NCI-H510A treated with DMSO at 0.1 percent for 48 hours (cell line): ENCODE measurements around the gene PLEKHH3.

Source experiments
- DNase-seq: peaks from one replicate; lab custom pipeline; 2025; lab: John Stamatoyannopoulos, UW

PLEKHH3 gene

GRCh38 chr17:42676424-42677011 lies at the start of gene PLEKHH3:
TSS of gene PLEKHH3 (minus strand) at chr17:42676994. CDS start at chr17:42676563, 431 bp downstream.
- DNase-seq, result no peak

- no peak for DNase-seq
These were observed 48.3 kb upstream of the PLEKHH3 start for GRCh38 chr17:42725143-42725542.

- DNase-seq, result no peak
These were observed 46.8 kb upstream of the PLEKHH3 start for GRCh38 chr17:42723636-42724035.

DNA sequence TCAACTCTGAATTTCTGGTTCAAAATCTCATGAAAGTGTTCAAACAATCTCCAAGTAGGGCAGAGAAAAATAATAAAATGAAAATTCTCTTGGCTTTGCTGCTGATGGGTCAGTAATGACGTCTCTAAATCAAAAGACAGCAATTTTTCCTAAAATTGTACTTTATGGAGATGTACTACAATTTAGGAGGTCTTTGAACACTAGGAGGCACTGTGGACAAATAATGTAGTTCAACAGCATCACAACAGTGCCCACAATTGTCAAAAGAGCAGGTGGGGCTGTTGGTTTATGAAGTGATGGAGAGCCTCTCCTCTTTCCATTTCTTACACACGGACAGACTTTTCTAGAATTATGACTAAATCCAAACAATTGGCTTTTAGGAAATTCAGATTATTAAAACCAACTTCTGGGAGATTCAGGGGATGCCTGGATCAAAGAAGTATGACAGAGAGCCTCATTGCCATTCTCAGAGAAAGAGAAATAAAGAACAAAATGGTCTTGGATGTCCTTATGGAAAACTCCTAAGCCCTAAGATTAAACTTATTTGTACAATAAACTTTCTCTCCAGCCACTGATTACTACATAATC lies 44.3 kb upstream of the PLEKHH3 start:
- peak; percentile 54 for DNase-seq

DNA sequence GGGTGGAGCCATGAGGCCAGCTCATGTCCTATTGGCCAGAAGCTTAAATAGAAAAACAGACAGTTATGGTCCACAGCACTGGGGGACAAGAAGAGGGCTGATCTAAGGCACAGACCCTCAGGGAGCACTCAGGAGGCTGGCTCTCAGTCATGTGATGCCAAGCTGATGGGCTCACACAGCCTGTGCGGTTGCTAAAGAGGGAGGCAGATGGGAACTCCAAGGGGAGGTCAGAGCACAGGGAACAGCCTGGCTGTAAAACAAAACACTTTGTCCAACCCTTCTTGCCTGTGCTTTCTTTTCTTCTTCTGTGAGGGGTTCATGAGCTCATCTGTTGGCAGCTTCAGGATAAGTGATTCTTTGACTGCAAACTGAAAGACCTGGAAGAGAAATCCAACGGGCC lies 32.8 kb upstream of the PLEKHH3 start:
- DNase-seq, result no peak

GRCh38 chr17:42708588-42708987 lies 31.8 kb upstream of the PLEKHH3 start:
- DNase-seq, result no peak

DNA sequence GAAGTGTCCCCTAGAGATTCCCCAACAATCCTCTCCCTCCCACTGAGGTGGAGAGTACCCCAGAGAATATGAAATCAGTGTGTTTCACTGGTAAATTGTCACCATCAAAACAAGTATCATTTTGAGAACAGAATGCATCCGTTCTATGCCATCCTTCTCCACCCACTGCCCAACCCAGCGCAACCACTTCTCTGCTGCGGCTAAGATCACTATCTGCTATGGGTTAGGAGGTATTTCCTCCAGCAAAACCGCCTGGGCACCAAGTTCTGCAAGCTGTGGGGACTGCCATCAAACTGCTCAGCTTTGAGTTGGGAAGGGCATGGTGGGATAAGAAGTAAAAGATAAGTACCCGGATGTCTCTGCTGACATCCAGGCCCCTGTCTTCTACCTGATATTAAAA lies 29.9 kb upstream of the PLEKHH3 start:
- no peak for DNase-seq

GRCh38 chr17:42704837-42705494 lies 28.2 kb upstream of the PLEKHH3 start:
- no peak for DNase-seq

DNA sequence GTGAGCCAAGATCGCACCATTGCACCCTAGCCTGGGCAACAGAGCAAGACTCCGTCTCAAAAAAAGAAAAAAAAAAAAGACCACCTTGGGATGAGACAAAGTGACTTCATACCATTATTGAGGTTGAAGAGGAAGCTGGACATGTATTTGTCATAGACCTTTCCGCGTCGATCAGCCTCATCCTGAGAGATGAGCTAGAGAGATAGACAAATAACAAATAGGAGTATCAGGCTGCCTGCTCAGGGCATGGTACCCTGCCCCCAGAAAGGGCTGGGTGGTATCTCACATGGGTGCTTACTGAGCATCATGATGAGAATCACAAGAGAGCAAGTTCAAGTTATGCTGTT lies 27.7 kb upstream of the PLEKHH3 start:
- DNase-seq, result no peak

DNA sequence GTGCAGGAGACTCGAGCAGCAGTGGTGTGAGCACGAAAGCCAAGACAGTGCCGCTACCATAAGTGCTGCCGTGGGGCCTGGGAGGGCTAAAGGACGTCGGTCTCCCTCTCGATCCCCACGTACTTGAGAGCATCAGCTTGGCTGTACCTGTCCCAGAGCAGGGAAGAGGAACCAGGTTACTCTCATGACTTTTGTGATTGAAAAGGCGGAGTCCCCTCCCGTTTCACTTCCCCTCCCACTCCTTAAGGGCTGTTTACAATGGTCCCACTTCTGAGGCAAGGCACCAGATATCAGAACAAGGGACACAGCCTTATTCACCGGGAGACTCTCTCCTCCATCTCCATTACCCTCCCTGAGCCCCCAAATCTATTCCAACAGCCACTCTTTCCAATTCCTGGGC lies 25.7 kb upstream of the PLEKHH3 start:
- no peak for DNase-seq

GRCh38 chr17:42700586-42701289 lies 23.9 kb upstream of the PLEKHH3 start:
- DNase-seq, result no peak

DNA sequence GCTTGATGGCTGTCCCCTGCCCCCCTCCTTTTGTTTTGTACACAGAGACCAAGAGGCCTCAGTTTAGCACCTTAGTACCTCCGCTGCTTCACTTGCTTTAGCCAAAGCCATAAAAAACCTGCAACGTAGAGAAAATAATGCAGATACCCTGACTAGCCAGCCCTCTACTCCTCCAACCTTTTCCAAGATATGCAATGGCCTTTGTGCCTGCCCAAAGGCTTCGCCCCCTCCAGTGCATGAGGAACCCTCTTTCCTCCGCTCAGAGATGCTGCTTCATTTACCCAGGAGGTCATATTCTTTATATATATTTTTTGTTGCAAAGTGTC lies 22.6 kb upstream of the PLEKHH3 start:
- DNase-seq, result no peak

GRCh38 chr17:42698736-42699414 lies 22.1 kb upstream of the PLEKHH3 start:
- no peak for DNase-seq

DNA sequence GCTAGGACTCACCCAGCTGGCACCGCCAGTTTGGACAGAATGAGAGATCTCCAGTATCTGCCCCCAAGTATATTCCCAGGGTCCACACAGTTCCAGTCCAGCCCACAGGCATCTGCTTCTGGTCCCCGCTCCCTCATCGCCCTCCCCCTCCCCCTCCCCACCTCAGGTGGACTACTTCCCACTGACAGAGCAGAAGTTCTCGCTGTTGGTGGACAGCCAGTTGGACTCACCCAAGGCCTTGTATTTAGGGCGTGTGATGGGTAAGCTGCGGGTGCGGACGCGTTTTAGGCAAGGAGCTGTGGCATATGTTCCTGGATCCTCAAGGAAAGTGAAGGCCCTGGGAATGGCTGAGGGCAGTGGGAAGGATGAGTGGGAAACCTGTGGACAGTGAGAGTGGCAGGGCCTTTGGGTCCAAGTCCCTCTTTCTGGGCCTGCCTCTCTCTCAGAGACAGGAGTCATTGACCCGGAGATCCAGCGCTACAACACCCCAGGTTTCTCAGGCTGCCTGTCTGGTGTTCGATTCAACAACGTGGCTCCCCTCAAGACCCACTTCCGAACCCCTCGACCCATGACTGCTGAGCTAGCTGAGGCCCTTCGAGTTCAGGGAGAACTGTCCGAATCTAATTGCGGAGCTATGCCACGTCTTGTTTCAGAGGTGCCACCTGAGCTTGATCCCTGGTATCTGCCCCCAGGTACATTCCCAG lies 20.5 kb upstream of the PLEKHH3 start:
- DNase-seq, result no peak

DNA sequence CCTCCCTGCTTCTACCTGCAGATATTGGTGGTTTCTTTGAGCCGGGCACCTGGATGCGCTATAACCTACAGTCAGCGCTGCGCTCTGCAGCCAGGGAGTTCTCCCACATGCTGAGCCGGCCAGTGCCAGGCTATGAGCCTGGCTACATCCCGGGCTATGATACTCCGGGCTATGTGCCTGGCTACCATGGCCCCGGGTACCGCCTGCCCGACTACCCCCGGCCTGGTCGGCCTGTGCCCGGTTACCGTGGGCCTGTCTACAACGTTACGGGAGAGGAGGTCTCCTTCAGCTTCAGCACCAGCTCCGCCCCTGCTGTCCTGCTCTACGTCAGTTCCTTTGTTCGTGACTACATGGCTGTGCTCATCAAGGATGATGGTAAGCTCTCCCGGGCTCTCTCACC lies 18.7 kb upstream of the PLEKHH3 start:
- no peak for DNase-seq

DNA sequence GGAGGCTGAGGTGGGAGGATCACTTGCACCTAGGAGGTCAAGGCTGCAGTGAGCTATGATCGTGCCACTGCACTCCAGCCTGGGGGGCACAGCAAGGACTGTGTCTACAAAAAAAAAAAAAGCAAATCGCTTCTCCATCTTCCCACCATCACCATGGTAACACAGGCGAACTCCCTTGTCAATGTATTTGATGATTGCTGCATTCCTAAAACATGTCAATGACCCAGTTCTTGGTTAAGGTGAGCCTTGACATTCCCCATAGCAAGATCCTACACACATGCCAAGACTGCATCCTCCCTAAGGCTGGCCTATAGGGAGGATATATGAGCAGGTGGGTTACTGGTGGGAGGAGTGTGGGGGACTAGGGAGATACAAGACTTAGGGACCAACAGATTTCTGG lies 17.7 kb upstream of the PLEKHH3 start:
- no peak for DNase-seq

- no peak for DNase-seq
These were observed 15.7 kb upstream of the PLEKHH3 start for GRCh38 chr17:42692489-42692888.

DNA sequence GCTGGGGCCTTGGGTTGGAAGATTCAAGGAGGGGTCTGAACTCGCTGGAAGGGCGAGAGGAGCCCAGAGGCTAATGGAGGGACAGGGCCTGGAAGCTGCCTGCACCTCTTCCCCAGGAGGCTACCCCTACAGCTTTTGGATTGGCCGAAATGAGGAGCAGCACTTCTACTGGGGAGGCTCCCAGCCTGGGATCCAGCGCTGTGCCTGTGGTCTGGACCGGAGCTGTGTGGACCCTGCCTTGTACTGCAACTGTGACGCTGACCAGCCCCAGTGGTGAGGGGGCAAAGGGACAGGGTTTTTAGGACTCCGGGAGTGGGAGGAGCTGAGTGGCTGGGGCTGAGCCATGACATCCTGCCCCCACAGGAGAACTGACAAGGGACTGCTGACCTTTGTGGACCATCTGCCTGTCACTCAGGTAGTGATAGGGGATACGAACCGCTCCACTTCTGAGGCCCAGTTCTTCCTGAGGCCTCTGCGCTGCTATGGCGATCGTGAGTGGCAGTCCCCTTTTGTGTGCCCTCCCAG lies 14.3 kb upstream of the PLEKHH3 start:
- no peak for DNase-seq

DNA sequence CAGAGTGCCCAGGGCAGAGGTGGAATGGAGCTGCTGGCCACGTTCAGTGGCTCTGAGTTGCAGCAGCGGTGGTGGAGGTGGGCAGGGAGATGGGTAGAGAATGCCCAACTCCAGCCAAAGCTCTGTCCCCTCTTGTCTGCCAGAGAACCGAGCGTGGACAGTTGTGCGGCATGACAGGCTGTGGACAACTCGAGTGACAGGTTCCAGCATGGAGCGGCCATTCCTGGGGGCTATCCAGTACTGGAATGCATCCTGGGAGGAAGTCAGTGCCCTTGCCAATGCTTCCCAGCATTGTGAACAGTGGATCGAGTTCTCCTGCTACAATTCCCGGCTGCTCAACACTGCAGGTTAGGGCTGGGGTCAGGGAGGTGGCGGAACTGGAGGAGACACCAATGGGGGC lies 13.8 kb upstream of the PLEKHH3 start:
- DNase-seq, result no peak

GRCh38 chr17:42687707-42688320 lies 11.0 kb upstream of the PLEKHH3 start:
- DNase-seq, result no peak

DNA sequence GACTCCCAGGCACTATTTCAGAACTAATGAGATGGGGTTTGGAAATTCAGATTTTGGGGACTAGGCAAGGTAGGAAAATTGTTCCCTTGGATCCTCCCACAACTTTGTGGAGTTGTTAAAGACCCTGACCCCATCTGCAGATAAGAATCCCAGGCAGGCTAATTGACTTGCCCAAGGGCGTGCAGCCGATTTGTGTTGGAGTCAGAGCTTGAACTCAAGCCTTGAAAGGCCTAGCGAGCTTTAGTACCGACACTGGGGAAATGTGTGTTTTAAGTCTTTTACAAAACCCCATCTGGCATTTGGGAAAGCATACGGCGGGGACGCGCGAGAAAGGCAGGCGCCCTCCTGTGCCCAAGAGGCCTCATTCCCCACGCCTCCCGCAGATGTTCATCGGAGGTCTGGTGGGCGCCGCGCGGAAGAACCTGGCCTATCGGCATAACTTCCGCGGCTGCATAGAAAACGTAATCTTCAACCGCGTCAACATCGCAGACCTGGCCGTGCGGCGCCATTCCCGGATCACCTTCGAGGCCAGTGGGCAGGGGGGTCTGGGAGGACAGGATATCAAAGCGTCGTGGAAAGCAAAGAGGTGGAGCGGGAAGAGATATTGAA lies 9.8 kb upstream of the PLEKHH3 start:
- DNase-seq, result no peak
